ENCODE results near the gene MS4A4E.
A peak's percentile ranks its signal among the peaks of the same experiment; 100 is the strongest.
"Not testable (repeated sequence)": the region's sequence is repeated elsewhere in the genome, so short reads cannot be mapped to it uniquely, and the experiment has no call there.

MS4A4E gene

DNA sequence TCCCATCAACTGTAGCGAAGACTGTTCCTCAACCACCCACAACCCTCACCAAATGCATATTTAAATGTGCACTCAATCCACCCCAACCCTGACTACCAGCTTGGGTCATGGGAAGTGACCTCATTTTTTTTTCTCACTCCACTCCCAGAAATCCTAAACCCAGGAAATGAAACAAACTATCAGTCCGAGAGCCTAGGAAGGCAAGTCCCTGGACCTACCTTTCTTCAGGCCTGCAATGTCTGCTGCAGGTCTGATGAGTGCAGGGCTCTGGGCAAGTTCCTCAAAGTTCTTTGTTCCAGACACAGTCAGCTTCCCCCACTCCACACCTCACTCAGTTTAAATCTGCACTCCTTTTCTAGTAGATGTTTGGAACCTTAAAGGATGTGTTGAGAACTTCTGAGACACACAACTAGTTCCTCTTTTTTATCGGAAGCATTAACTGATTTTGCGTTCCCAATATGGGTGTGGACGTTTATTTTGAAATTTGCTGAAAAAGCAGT, at the start of gene MS4A4E:
Gene MS4A4E, minus strand, starts transcription at position 398 of the 500 bp plus-strand sequence. CDS start 13,082 bp downstream, outside the sequence.
- H3K27ac ChIP-seq (ENCODE audit: low read length): no peak within 1 kb of the TSS
- H3K9ac ChIP-seq (ENCODE audit: low read length): no peak within 1 kb of the TSS
- H3K4me1 ChIP-seq (ENCODE audit: control insufficient read depth, low read depth, low read length): no peaks in the 10 kb centered on the region
- H3K27me3 ChIP-seq (ENCODE audit: control insufficient read depth, insufficient read depth, low read length): no peaks in the 10 kb centered on the region
- H3K9me3 ChIP-seq (ENCODE audit: control insufficient read depth, low read depth, low read length): no peaks in the 10 kb centered on the region
- H3K4me3 ChIP-seq (ENCODE audit: low read length): no peak within 1 kb of the TSS
- H3K36me3 ChIP-seq (ENCODE audit: control insufficient read depth, low read depth, low read length): no peaks in the 10 kb centered on the region

- Histone ChIP-seq H3K27ac (ENCODE audit: low read length) (no peak overlapping the region), H3K9ac (ENCODE audit: low read length) (no peak overlapping the region), H3K27me3 (ENCODE audit: control insufficient read depth, insufficient read depth, low read length) (no peaks in the 10 kb centered on the region), H3K4me1 (ENCODE audit: control insufficient read depth, low read depth, low read length) (no peaks in the 10 kb centered on the region), H3K36me3 (ENCODE audit: control insufficient read depth, low read depth, low read length) (no peaks in the 10 kb centered on the region), H3K9me3 (ENCODE audit: control insufficient read depth, low read depth, low read length) (peaks cover 3% of the 10 kb centered on the region), H3K4me3 (ENCODE audit: low read length) (no peak overlapping the region)
Measured at GRCh38 chr11:60292145-60292544, 49.2 kb upstream of the MS4A4E start.

GRCh38 chr11:60288531-60288930, 45.6 kb upstream of the MS4A4E start:
- Histone ChIP-seq H3K9me3 (ENCODE audit: control insufficient read depth, low read depth, low read length) (peaks cover 3% of the 10 kb centered on the region), H3K9ac (ENCODE audit: low read length) (no peak overlapping the region), H3K4me1 (ENCODE audit: control insufficient read depth, low read depth, low read length) (peaks cover 8% of the 10 kb centered on the region), H3K27me3 (ENCODE audit: control insufficient read depth, insufficient read depth, low read length) (no peaks in the 10 kb centered on the region), H3K4me3 (ENCODE audit: low read length) (no peak overlapping the region), H3K36me3 (ENCODE audit: control insufficient read depth, low read depth, low read length) (no peaks in the 10 kb centered on the region), H3K27ac (ENCODE audit: low read length) (no peak overlapping the region)

GRCh38 chr11:60285411-60286126, 42.6 kb upstream of the MS4A4E start:
- not testable (repeated sequence) for H3K9me3 ChIP-seq (ENCODE audit: control insufficient read depth, low read depth, low read length); H3K27ac ChIP-seq (ENCODE audit: low read length); H3K4me1 ChIP-seq (ENCODE audit: control insufficient read depth, low read depth, low read length); H3K36me3 ChIP-seq (ENCODE audit: control insufficient read depth, low read depth, low read length); H3K27me3 ChIP-seq (ENCODE audit: control insufficient read depth, insufficient read depth, low read length)
- H3K9ac ChIP-seq (ENCODE audit: low read length): peak overlapping the region; percentile 12
- H3K4me3 ChIP-seq (ENCODE audit: low read length): peak overlapping the region; percentile 14

DNA sequence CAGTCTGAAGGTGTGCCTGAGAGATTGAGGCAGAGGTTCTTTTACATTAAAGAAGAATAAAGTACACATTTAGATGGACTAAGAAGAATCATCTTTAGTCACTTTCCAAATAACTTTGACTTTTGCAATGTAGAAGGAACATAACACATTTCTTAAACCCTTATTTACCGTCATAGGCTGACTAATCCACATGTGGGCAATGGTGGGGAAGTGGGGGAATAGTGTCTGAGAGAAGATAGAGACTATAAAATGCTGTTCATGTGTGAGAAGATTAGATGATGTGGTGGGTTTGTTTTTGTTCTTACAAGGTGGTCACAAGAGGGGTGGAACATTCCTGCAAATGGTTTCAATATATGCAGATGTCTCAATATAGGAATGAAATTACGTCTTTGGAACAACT, 39.3 kb upstream of the MS4A4E start:
- Histone ChIP-seq H3K4me1 (ENCODE audit: control insufficient read depth, low read depth, low read length) (peaks cover 8% of the 10 kb centered on the region), H3K27ac (ENCODE audit: low read length) (no peak overlapping the region), H3K36me3 (ENCODE audit: control insufficient read depth, low read depth, low read length) (no peaks in the 10 kb centered on the region), H3K27me3 (ENCODE audit: control insufficient read depth, insufficient read depth, low read length) (no peaks in the 10 kb centered on the region), H3K4me3 (ENCODE audit: low read length) (no peak overlapping the region), H3K9ac (ENCODE audit: low read length) (no peak overlapping the region), H3K9me3 (ENCODE audit: control insufficient read depth, low read depth, low read length) (no peaks in the 10 kb centered on the region)

- H3K27me3 ChIP-seq (ENCODE audit: control insufficient read depth, insufficient read depth, low read length): no peaks in the 10 kb centered on the region
- no peak overlapping the region for H3K9ac ChIP-seq (ENCODE audit: low read length)
- H3K9me3 ChIP-seq (ENCODE audit: control insufficient read depth, low read depth, low read length): no peaks in the 10 kb centered on the region
- H3K4me1 ChIP-seq (ENCODE audit: control insufficient read depth, low read depth, low read length): peaks cover 8% of the 10 kb centered on the region
- no peaks in the 10 kb centered on the region for H3K36me3 ChIP-seq (ENCODE audit: control insufficient read depth, low read depth, low read length)
- H3K4me3 ChIP-seq (ENCODE audit: low read length): no peak overlapping the region
- no peak overlapping the region for H3K27ac ChIP-seq (ENCODE audit: low read length)
Measured at GRCh38 chr11:60281485-60281884, 38.5 kb upstream of the MS4A4E start.

DNA sequence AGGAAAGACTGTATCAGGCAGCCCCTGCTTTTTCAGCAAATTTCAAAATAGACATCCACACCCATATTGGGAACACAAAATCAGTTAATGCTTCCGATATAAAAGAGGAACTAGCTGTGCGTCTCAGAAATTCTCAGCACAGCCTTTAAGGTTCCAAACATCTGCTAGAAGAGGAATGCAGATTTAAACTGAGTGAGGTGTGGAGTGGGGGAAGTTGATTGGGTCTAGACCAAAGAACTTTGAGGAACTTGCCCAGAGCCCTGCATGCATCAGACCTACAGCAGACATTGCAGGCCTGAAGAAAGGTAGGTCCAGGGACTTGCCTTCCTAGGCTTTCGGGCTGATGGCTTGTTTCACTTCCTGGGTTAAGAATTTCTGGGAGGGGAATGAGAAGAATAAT, 37.5 kb upstream of the MS4A4E start, which contains the start of gene MS4A4A:
Gene MS4A4A, plus strand, starts transcription at position 255 of the 400 bp plus-strand sequence. Its CDS starts 10 bp downstream, at position 265.
- no peaks in the 10 kb centered on the region for H3K9me3 ChIP-seq (ENCODE audit: control insufficient read depth, low read depth, low read length)
- no peaks in the 10 kb centered on the region for H3K36me3 ChIP-seq (ENCODE audit: control insufficient read depth, low read depth, low read length)
- H3K27me3 ChIP-seq (ENCODE audit: control insufficient read depth, insufficient read depth, low read length): no peaks in the 10 kb centered on the region
- no peak within 1 kb of the TSS for H3K27ac ChIP-seq (ENCODE audit: low read length)
- no peak within 1 kb of the TSS for H3K4me3 ChIP-seq (ENCODE audit: low read length)
- no peak within 1 kb of the TSS for H3K9ac ChIP-seq (ENCODE audit: low read length)
- H3K4me1 ChIP-seq (ENCODE audit: control insufficient read depth, low read depth, low read length): peaks cover 16% of the 10 kb centered on the region

- Histone ChIP-seq H3K9ac (ENCODE audit: low read length) (no peak overlapping the region), H3K4me3 (ENCODE audit: low read length) (no peak overlapping the region), H3K9me3 (ENCODE audit: control insufficient read depth, low read depth, low read length) (no peaks in the 10 kb centered on the region)
Measured at GRCh38 chr11:60274416-60274815, 31.5 kb upstream of the MS4A4E start.

DNA sequence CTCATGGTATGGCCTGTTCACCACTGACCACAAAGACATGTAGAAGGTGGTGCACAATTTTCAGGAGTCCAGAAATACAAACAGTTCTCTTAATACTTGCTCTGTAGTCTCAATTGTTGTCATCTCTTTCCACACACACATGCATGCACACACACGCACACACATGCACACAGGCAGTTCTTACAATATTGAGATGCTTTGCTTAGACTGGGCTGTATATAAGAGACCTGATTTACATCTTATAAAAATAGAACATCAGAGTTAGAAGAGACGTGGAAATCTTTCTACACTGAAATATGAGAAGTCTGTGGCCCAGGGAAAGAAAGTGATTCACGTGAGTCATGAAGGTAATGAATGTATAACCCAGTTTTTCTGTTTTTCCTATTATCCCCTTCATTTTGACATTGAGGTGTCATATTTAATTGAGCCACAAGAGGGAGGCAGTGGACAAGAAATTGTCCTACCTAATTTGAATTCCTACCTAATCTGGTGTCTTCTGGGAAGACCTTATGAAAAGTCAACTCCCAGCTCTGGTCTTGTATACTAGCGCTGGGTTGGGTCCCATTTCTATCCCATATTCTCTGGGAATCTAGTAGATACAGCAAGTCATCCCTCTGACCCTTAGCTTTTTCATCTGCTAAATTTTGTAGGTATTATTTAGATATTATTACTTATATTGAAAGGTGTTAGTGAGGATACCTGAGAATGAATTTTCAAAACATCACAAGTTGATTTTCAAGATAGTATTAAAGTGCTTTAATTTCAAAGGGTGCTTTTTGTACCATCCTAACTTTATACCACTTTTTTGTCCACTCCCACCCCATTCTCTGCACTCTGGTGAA, 22.7 kb upstream of the MS4A4E start:
- no peak overlapping the region for H3K9ac ChIP-seq (ENCODE audit: low read length)
- no peak overlapping the region for H3K27ac ChIP-seq (ENCODE audit: low read length)
- H3K4me1 ChIP-seq (ENCODE audit: control insufficient read depth, low read depth, low read length): no peaks in the 10 kb centered on the region
- no peaks in the 10 kb centered on the region for H3K9me3 ChIP-seq (ENCODE audit: control insufficient read depth, low read depth, low read length)
- no peak overlapping the region for H3K4me3 ChIP-seq (ENCODE audit: low read length)
- no peaks in the 10 kb centered on the region for H3K36me3 ChIP-seq (ENCODE audit: control insufficient read depth, low read depth, low read length)
- H3K27me3 ChIP-seq (ENCODE audit: control insufficient read depth, insufficient read depth, low read length): no peaks in the 10 kb centered on the region

More at GRCh38 chr11:60274416-60274815, 31.5 kb upstream of the MS4A4E start:
- Histone ChIP-seq H3K36me3 (ENCODE audit: control insufficient read depth, low read depth, low read length) (no peaks in the 10 kb centered on the region), H3K27me3 (ENCODE audit: control insufficient read depth, insufficient read depth, low read length) (no peaks in the 10 kb centered on the region), H3K27ac (ENCODE audit: low read length) (no peak overlapping the region), H3K4me1 (ENCODE audit: control insufficient read depth, low read depth, low read length) (peaks cover 19% of the 10 kb centered on the region)

GRCh38 chr11:60264644-60265043, 21.7 kb upstream of the MS4A4E start:
- no peak overlapping the region for H3K9ac ChIP-seq (ENCODE audit: low read length)
- no peaks in the 10 kb centered on the region for H3K27me3 ChIP-seq (ENCODE audit: control insufficient read depth, insufficient read depth, low read length)
- H3K9me3 ChIP-seq (ENCODE audit: control insufficient read depth, low read depth, low read length): no peaks in the 10 kb centered on the region
- no peak overlapping the region for H3K27ac ChIP-seq (ENCODE audit: low read length)
- H3K4me3 ChIP-seq (ENCODE audit: low read length): no peak overlapping the region
- no peaks in the 10 kb centered on the region for H3K36me3 ChIP-seq (ENCODE audit: control insufficient read depth, low read depth, low read length)
- no peaks in the 10 kb centered on the region for H3K4me1 ChIP-seq (ENCODE audit: control insufficient read depth, low read depth, low read length)

DNA sequence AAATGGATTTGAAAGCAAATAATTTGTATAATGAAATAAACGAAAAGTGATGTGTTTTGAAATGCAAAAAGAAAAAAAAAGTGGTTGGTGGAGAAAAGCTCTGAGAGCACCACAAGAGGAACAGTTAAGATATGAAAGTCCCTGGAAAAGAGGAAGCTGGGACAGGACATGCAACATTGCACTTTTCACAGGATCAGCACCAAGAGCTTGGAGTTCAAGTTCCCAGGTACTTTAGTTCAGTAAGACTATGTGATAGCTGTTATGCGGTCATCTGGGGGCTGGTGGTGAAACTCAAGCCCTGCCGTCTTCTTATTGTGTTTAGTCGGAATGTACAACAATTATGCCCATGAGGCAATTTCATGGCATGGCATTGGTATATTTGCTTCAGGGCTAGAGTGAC, 20.5 kb upstream of the MS4A4E start:
- Histone ChIP-seq H3K9ac (ENCODE audit: low read length) (no peak overlapping the region), H3K4me1 (ENCODE audit: control insufficient read depth, low read depth, low read length) (no peaks in the 10 kb centered on the region), H3K27ac (ENCODE audit: low read length) (no peak overlapping the region), H3K9me3 (ENCODE audit: control insufficient read depth, low read depth, low read length) (no peaks in the 10 kb centered on the region), H3K27me3 (ENCODE audit: control insufficient read depth, insufficient read depth, low read length) (no peaks in the 10 kb centered on the region), H3K36me3 (ENCODE audit: control insufficient read depth, low read depth, low read length) (no peaks in the 10 kb centered on the region), H3K4me3 (ENCODE audit: low read length) (no peak overlapping the region)
